ENCODE data around the gene HEXB. TPM values are rescaled to one million over a fixed set of nuclear protein-coding genes. Genes with fewer than 3 reads are reported as not detected.
"Not testable (repeated sequence)": the region's sequence is repeated elsewhere in the genome, so short reads cannot be mapped to it uniquely, and the experiment has no call there.

The HEXB gene
- total RNA-seq, 1 experiment from 2014 or later, result 185 TPM

GRCh38 chr5:74725331-74725730 lies 40.3 kb downstream of the HEXB start:
- no peak for DNase-seq (ENCODE audit: low read depth)

- no peak for DNase-seq (ENCODE audit: low read depth)
Measured at GRCh38 chr5:74736759-74737158, 51.7 kb downstream of the HEXB start.

GRCh38 chr5:74738406-74738805 lies 53.4 kb downstream of the HEXB start:
- no peak for DNase-seq (ENCODE audit: low read depth)

GRCh38 chr5:74748742-74749141 lies 63.7 kb downstream of the HEXB start:
- not testable (repeated sequence) for DNase-seq (ENCODE audit: low read depth)

- DNase-seq (ENCODE audit: low read depth), result peak; percentile 5
Measured at GRCh38 chr5:74761241-74761640, 76.2 kb downstream of the HEXB start.

GRCh38 chr5:74762599-74762998 lies 77.6 kb downstream of the HEXB start:
- DNase-seq (ENCODE audit: low read depth), result peak; percentile 91

- no peak for DNase-seq (ENCODE audit: low read depth)
Measured at GRCh38 chr5:74763504-74763903, 78.5 kb downstream of the HEXB start.

- DNase-seq (ENCODE audit: low read depth), result peak; percentile 2
Measured at GRCh38 chr5:74765201-74765600, 80.2 kb downstream of the HEXB start.

GRCh38 chr5:74765929-74766328 lies 80.9 kb downstream of the HEXB start:
- no peak for DNase-seq (ENCODE audit: low read depth)

- peak; percentile 28 for DNase-seq (ENCODE audit: low read depth)
Measured at GRCh38 chr5:74766418-74766848, 81.4 kb downstream of the HEXB start.

- DNase-seq (ENCODE audit: low read depth), result peak; percentile 88
Measured at GRCh38 chr5:74766849-74767578, 82.0 kb downstream of the HEXB start, which contains the start of the genes GFM2 and NSA2. TSS of gene GFM2 (minus strand) at chr5:74767117. CDS start at chr5:74763742, 3,375 bp downstream. TSS of gene NSA2 (plus strand) at chr5:74767249. CDS start at chr5:74767361, 112 bp downstream.

- no peak for DNase-seq (ENCODE audit: low read depth)
Measured at GRCh38 chr5:74767579-74767913, 82.5 kb downstream of the HEXB start.

Small RNA genes within 50 kb of the gene (small RNA-seq; reads per million reads assigned to genes)
- not detected for gene RNU6-658P

Other genes with a start within 250 kb of the HEXB start
- 44.6 and 72.0 TPM in 2 replicates for gene ENC1, start 44.5 kb upstream of the HEXB start, total RNA-seq (2014; rRNA removed; shearing (Covaris generic))
- gene GFM2, start 81.9 kb downstream of the HEXB start, total RNA-seq (2014; rRNA removed; shearing (Covaris generic)), result 38.8 and 44.5 TPM in 2 replicates
- gene NSA2, start 82.0 kb downstream of the HEXB start, total RNA-seq (2014; rRNA removed; shearing (Covaris generic)), result 95.9 and 96.6 TPM in 2 replicates
- 3.8 and 6.6 TPM in 2 replicates for gene FAM169A, start 181.2 kb downstream of the HEXB start, total RNA-seq (2014; rRNA removed; shearing (Covaris generic))

Measured in HT1080 (cell line).